Panc1 (cell line): ENCODE results near the gene STARD13. TPM values are rescaled to one million over a fixed set of nuclear protein-coding genes. Genes with fewer than 3 reads are reported as not detected.

Experiments
- ATAC-seq: fragments of 200-7000 bp; cut with Tn5 transposase; 2 replicates; pipeline ENCODE4 v1.9.1; 2020; ENCODE audit warnings: mild to moderate bottlenecking, moderate library complexity
- BruUV-seq: library from RNA; stranded (reverse); fragments of 400-500 nt; replicated peaks from 2 replicates; lab custom pipeline; 2021; lab: Mats Ljungman, UMichigan
- CTCF ChIA-PET: fragments of 300-600 bp; sonication (Branson Sonifier 250); formaldehyde crosslinking; loops from one replicate; lab custom pipeline; 2022; ENCODE audit warnings: antibody characterized with exemption; lab: Charles Lee
- POLR2A ChIA-PET: fragments of 300-600 bp; sonication (Branson Sonifier 250); formaldehyde crosslinking; loops from one replicate; lab custom pipeline; 2022; ENCODE audit warnings: antibody characterized with exemption; lab: Charles Lee
- DNase-seq: peaks from one replicate; pipeline ENCODE4 v3.0.0-alpha.2; 2010; ENCODE audit warnings: low read depth, low spot score
- H3K27ac ChIP-seq: 2 replicates; pipeline ENCODE4 v1.5.1; 2011; ENCODE audit warnings: mild to moderate bottlenecking, low read length, inconsistent platforms
- H3K27me3 ChIP-seq: fragments of 200-500 bp; sonication (Bioruptor generic); 2 replicates; pipeline ENCODE4 v1.6.0; 2014; ENCODE audit warnings: low read length, inconsistent platforms; ENCODE audit not compliant: control insufficient read depth, insufficient read depth
- H3K36me3 ChIP-seq: fragments of 200-500 bp; sonication (Bioruptor generic); 2 replicates; pipeline ENCODE4 v1.5.1; 2014; ENCODE audit warnings: inconsistent platforms, mild to moderate bottlenecking, low read length, moderate library complexity; ENCODE audit not compliant: control insufficient read depth, insufficient read depth
- H3K4me1 ChIP-seq: 2 replicates; pipeline ENCODE4 v1.5.1; 2011; ENCODE audit warnings: inconsistent platforms, mild to moderate bottlenecking, low read length, moderate library complexity; ENCODE audit not compliant: control insufficient read depth, insufficient read depth
- H3K4me3 ChIP-seq, 2 experiments: 2 replicates each; pipeline ENCODE4 v1.5.1; 2011 to 2012; ENCODE audit warnings: low read depth in 2 of 2, low read length in 2 of 2, mild to moderate bottlenecking in 2 of 2, inconsistent platforms in 1 of 2, moderate library complexity in 1 of 2
- H3K9me3 ChIP-seq: fragments of 200-500 bp; sonication (Bioruptor generic); 2 replicates; pipeline ENCODE4 v1.5.1; 2014; ENCODE audit warnings: low read depth, mild to moderate bottlenecking, inconsistent platforms, low read length, moderate library complexity; ENCODE audit not compliant: control insufficient read depth, insufficient read depth
- CTCF ChIP-seq: fragments of 450-650 bp; IDR thresholded peaks from 2 replicates; pipeline ENCODE4 v1.5.1; 2017; ENCODE audit warnings: mild to moderate bottlenecking
- POLR2AphosphoS5 ChIP-seq: IDR thresholded peaks from 2 replicates; pipeline ENCODE4 v1.6.1; 2012; ENCODE audit warnings: mild to moderate bottlenecking, low read depth, low read length, moderate library complexity
- REST ChIP-seq, 2 experiments: IDR thresholded peaks; 2 replicates each; pipeline ENCODE4 v1.6.1; 2011 to 2012; ENCODE audit warnings: low read depth in 2 of 2, control low read depth in 1 of 2, low read length in 1 of 2, mild to moderate bottlenecking in 1 of 2, moderate library complexity in 1 of 2; ENCODE audit not compliant: insufficient read depth in 1 of 2
- SIN3A ChIP-seq: IDR thresholded peaks from 2 replicates; pipeline ENCODE4 v1.6.1; 2012; ENCODE audit warnings: low read depth, mild to moderate bottlenecking, low read length, moderate library complexity, borderline replicate concordance; ENCODE audit not compliant: insufficient read depth
- TCF7L2 ChIP-seq: IDR thresholded peaks from 2 replicates; pipeline ENCODE4 v1.6.1; 2011; ENCODE audit warnings: mild to moderate bottlenecking, low read depth, low read length, inconsistent platforms
- in situ Hi-C: cut with HindIII; loops from 2 replicates; pipeline ENCODE4 v1.10.0; 2016; ENCODE audit warnings: low sequenced_read_pairs, low pct_unique_long_range_greater_than_20kb
- intact Hi-C: fragments of 100-400 bp; cut with micrococcal nuclease; formaldehyde crosslinking; loops from one replicate; pipeline ENCODE4 v1.10.0; 2022; ENCODE audit not compliant: unreplicated experiment
- total RNA-seq: library from RNA; stranded (reverse); gene quantifications from one replicate; pipeline ENCODE4 v1.2.1, GENCODE V29; 2021; ENCODE audit not compliant: unreplicated experiment

Gene STARD13
- total RNA-seq, 1 experiment from 2014 or later: 6.5 TPM

GRCh38 chr13:33150662-33151061, 134.9 kb downstream of the STARD13 start:
- H3K27me3 ChIP-seq: no peaks in the 10 kb centered on the region
- in situ Hi-C loops: no loop called here
- no peak overlapping the region for H3K27ac ChIP-seq
- no peaks in the 10 kb centered on the region for H3K36me3 ChIP-seq
- DNase-seq: no peak
- intact Hi-C loops: no loop called here
- no peaks in the 10 kb centered on the region for H3K4me1 ChIP-seq
- no TSS peak for BruUV-seq
- TF ChIP-seq CTCF (no peak), POLR2AphosphoS5 (no peak)
- ChIA-PET CTCF (no interaction called here), POLR2A (no interaction called here)
- no peak overlapping the region for H3K4me3 ChIP-seq
- no peak for ATAC-seq
- H3K9me3 ChIP-seq: no peaks in the 10 kb centered on the region

- H3K4me3 ChIP-seq: no peak overlapping the region
- no peak for DNase-seq
- no peaks in the 10 kb centered on the region for H3K27me3 ChIP-seq
- in situ Hi-C loops: no loop called here
- intact Hi-C loops: no loop called here
- no peak for ATAC-seq
- no peaks in the 10 kb centered on the region for H3K9me3 ChIP-seq
- CTCF ChIA-PET: no interaction called here
- H3K36me3 ChIP-seq: no peaks in the 10 kb centered on the region
- no peak for TF ChIP-seq TCF7L2
- TF ChIP-seq SIN3A: no peak
- no peak for TF ChIP-seq CTCF
- no peak for TF ChIP-seq REST (IDR thresholded peaks at IDR 0.05; ENCODE audit: insufficient read depth in 1 of 2, low read depth in 2 of 2, low read length in 1 of 2)
- no peak for TF ChIP-seq POLR2AphosphoS5
- H3K27ac ChIP-seq: no peak overlapping the region
- H3K4me1 ChIP-seq: no peaks in the 10 kb centered on the region
- POLR2A ChIA-PET: no interaction called here
- BruUV-seq: no TSS peak
These were observed 135.4 kb downstream of the STARD13 start for GRCh38 chr13:33150126-33150525.

GRCh38 chr13:33147832-33148231, 137.7 kb downstream of the STARD13 start:
- Histone ChIP-seq H3K36me3 (no peaks in the 10 kb centered on the region), H3K9me3 (no peaks in the 10 kb centered on the region), H3K4me3 (no peak overlapping the region), H3K4me1 (no peaks in the 10 kb centered on the region), H3K27ac (no peak overlapping the region), H3K27me3 (no peaks in the 10 kb centered on the region)
- ATAC-seq (no peak), DNase-seq (no peak)
- BruUV-seq: no TSS peak
- CTCF ChIA-PET: no interaction called here
- POLR2A ChIA-PET: no interaction called here
- intact Hi-C loops: no loop called here
- in situ Hi-C loops: no loop called here
- TF ChIP-seq TCF7L2: no peak
- TF ChIP-seq POLR2AphosphoS5: no peak
- no peak for TF ChIP-seq SIN3A
- no peak for TF ChIP-seq REST (IDR thresholded peaks at IDR 0.05; ENCODE audit: insufficient read depth in 1 of 2, low read depth in 2 of 2, low read length in 1 of 2)
- TF ChIP-seq CTCF: no peak
